ENCODE data around the gene TMC4. TPM values are rescaled to one million over a fixed set of nuclear protein-coding genes. Genes with fewer than 3 reads are reported as not detected.
"Not testable (repeated sequence)": the region's sequence is repeated elsewhere in the genome, so short reads cannot be mapped to it uniquely, and the experiment has no call there.

TMC4 gene
- total and polyA plus RNA-seq, 2 experiments from 2014 or later, result 0.18 TPM; not detected in 1

DNA sequence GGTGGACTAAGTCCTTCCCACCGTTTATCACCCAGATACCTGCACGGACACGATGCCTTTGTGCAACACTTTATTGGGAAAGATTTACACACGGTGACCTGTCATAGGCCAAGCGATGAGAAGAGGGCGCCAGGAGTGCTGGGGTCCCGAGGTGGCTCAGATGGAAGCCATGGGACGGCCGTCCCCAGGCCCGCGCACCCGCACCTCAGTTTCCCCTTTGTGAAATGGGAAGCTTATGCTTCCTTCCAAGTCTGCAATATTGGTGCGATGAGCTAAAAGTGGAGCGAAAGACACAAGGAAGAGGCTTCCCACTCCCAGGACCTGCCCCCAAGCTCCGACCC, 369 bp upstream of the TMC4 start:
- no peak overlapping the region for H3K4me3 ChIP-seq
- DNase-seq, result no peak
- TF ChIP-seq EZH2phosphoT487 (IDR thresholded peaks at IDR 0.05; ENCODE audit: insufficient read depth, low read depth) (no peak), EZH2 (IDR thresholded peaks at IDR 0.05; ENCODE audit: insufficient read depth, poor library complexity, severe bottlenecking) (no peak)
- 38 to 43% methylated on average over 15 of the region's 15 CpGs for WGBS, 2 experiments (ENCODE audit: low coverage in 1 of 2, low lambda C conversion rate in 2 of 2, missing lambda C conversion rate in 2 of 2)
- H3K36me3 ChIP-seq (ENCODE audit: low read depth), result peaks cover 5% of the 10 kb centered on the region; the same call in 1 of the 2 replicates
- no peak overlapping the region for H3K9ac ChIP-seq
- H3K79me2 ChIP-seq (ENCODE audit: insufficient read depth), result no peaks in the 10 kb centered on the region
- no peaks in the 10 kb centered on the region for H4K20me1 ChIP-seq (ENCODE audit: insufficient read depth)
- no peak overlapping the region for H3K4me2 ChIP-seq (ENCODE audit: unreplicated experiment)
- H2AFZ ChIP-seq, result no peak overlapping the region
- no peak overlapping the region for H3K27ac ChIP-seq
- H3K9me2 ChIP-seq (ENCODE audit: insufficient read depth), result no peaks in the 10 kb centered on the region
- in situ Hi-C loops (cut with MboI), result no loop called here
- no peaks in the 10 kb centered on the region for H3K9me3 ChIP-seq (ENCODE audit: low read depth)
- H3K4me1 ChIP-seq (ENCODE audit: insufficient read depth), result no peaks in the 10 kb centered on the region
- H3F3A ChIP-seq (ENCODE audit: insufficient read depth), result no peaks in the 10 kb centered on the region
- H3K27me3 ChIP-seq (replicated peaks; ENCODE audit: insufficient read depth), result no peaks in the 10 kb centered on the region

DNA sequence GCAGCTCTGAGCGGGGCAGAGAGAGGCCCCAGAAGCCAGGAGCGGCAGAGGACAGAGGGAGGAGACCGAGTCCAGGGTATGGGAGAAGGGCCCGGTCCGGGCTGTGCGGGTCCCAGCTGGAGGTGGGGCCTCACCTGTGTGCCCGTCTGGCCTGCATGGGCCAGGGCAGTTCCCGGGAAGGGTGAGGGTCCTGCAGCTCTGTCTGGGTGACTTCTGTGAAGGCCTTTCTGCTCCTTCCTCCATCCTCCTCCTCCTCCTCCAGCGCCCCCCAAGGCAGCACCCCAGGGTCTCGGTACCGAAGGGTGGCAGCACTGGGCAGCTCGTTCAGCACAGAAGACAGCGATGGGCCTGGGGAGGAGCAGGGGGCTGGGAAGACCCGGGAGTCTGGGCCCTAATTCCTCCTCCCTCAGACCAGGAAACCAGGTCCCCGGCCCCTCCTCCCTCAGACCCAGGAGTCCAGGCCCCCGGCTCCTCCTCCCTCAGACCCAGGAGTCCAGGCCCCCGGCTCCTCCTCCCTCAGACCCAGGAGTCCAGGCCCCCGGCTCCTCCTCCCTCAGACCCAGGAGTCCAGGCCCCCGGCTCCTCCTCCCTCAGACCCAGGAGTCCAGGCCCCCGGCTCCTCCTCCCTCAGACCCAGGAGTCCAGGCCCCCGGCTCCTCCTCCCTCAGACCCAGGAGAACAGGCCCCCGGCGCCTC, 1.1 kb downstream of the TMC4 start:
- WGBS, 2 experiments (ENCODE audit: low coverage in 1 of 2, low lambda C conversion rate in 2 of 2, missing lambda C conversion rate in 2 of 2), result 67 to 70% methylated on average over 8 to 20 of the region's 23 CpGs
- in situ Hi-C loops (cut with MboI); H3K36me3 ChIP-seq (ENCODE audit: low read depth); H3K27me3 ChIP-seq (replicated peaks; ENCODE audit: insufficient read depth); H3K4me3 ChIP-seq; H2AFZ ChIP-seq; H3K4me2 ChIP-seq (ENCODE audit: unreplicated experiment); H3K9ac ChIP-seq; H3K9me3 ChIP-seq (ENCODE audit: low read depth); H3K27ac ChIP-seq; H3F3A ChIP-seq (ENCODE audit: insufficient read depth); H3K4me1 ChIP-seq (ENCODE audit: insufficient read depth); DNase-seq; H4K20me1 ChIP-seq (ENCODE audit: insufficient read depth); H3K79me2 ChIP-seq (ENCODE audit: insufficient read depth); H3K9me2 ChIP-seq (ENCODE audit: insufficient read depth): not testable (repeated sequence)

DNA sequence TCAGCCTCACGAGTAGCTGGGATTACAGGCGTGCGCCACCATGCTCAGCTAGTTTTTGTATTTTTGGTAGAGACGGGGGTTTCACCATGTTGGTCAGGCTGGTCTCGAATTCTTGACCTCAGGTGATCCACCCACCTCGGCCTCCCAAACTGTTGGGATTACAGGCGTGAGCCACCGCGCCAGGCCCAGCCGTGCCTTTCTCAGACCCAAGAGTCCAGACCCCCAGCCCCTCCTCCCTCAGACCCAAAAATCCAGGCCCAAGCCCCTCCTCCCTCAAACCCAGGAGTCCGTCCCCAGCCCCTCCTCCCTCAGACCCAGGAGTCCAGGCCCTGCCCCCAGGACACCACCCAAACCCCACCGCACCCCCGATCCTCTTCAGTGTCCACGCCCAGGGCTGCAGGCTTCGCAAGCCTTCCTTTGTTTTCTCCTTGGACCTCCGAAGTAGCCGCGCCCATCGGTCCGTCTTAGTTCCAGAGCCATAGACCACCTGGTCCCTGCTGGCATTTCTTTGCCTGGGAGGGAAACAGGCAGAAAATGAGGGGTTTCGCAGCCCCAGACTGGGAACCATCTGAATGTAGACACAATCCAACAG, 3.7 kb downstream of the TMC4 start:
- no peaks in the 10 kb centered on the region for H3K36me3 ChIP-seq (ENCODE audit: low read depth)
- H3K9me2 ChIP-seq (ENCODE audit: insufficient read depth), result no peaks in the 10 kb centered on the region
- H3K9ac ChIP-seq, result no peak overlapping the region
- H3K4me2 ChIP-seq (ENCODE audit: unreplicated experiment), result no peak overlapping the region
- H3K4me1 ChIP-seq (ENCODE audit: insufficient read depth), result no peaks in the 10 kb centered on the region
- H3K27me3 ChIP-seq (replicated peaks; ENCODE audit: insufficient read depth), result no peaks in the 10 kb centered on the region
- no peaks in the 10 kb centered on the region for H4K20me1 ChIP-seq (ENCODE audit: insufficient read depth)
- H3K4me3 ChIP-seq, result no peak overlapping the region
- DNase-seq, result no peak
- H3F3A ChIP-seq (ENCODE audit: insufficient read depth), result no peaks in the 10 kb centered on the region
- 76 to 79% methylated on average over 20 to 21 of the region's 21 CpGs for WGBS, 2 experiments (ENCODE audit: low coverage in 1 of 2, low lambda C conversion rate in 2 of 2, missing lambda C conversion rate in 2 of 2)
- no peaks in the 10 kb centered on the region for H3K9me3 ChIP-seq (ENCODE audit: low read depth)
- TF ChIP-seq EZH2phosphoT487 (IDR thresholded peaks at IDR 0.05; ENCODE audit: insufficient read depth, low read depth), result no peak
- TF ChIP-seq EZH2 (IDR thresholded peaks at IDR 0.05; ENCODE audit: insufficient read depth, poor library complexity, severe bottlenecking), result no peak
- in situ Hi-C loops (cut with MboI), result no loop called here
- no peaks in the 10 kb centered on the region for H3K79me2 ChIP-seq (ENCODE audit: insufficient read depth)
- no peak overlapping the region for H2AFZ ChIP-seq
- H3K27ac ChIP-seq, result no peak overlapping the region

DNA sequence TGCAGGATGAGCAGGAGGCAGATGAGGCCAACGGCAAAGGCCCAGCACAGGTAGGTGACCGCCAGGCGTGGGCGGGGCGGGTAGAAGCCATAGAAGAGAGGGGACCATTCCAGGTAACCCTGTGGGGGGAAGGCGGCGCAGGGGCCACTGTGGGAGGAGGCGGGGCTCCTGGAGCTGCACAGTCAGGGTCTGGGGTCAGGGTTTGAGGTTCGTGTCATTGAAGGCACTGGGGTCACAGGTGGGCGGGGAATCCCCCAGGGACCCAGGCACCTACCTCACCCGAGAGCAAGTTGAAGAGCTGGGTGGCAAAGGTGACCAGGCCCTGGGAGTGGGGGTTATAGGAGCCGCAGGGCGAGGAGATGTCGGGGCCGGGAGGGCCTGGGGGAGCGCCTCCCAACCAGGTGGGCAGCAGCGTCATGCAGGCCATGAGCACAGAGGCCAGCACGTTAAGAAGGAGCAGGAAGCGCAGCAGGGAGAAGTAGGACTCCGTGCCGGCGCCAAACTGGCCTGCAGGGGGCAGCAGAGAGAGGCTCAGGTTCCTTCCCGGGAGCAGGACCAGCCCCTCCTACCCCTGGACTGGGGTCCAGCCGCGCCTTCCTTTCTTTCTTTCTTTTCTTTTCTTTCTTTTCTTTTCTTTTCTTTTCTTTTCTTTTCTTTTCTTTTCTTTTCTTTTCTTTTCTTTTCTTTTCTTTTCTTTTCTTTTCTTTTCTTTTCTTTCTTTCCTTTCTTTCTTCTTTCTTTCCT, 4.6 kb downstream of the TMC4 start:
- peak; percentile 89 for DNase-seq
- H3K9me3 ChIP-seq (ENCODE audit: low read depth), result no peaks in the 10 kb centered on the region
- no peaks in the 10 kb centered on the region for H3K9me2 ChIP-seq (ENCODE audit: insufficient read depth)
- no peaks in the 10 kb centered on the region for H4K20me1 ChIP-seq (ENCODE audit: insufficient read depth)
- no peak overlapping the region for H2AFZ ChIP-seq
- TF ChIP-seq EZH2 (IDR thresholded peaks at IDR 0.05; ENCODE audit: insufficient read depth, poor library complexity, severe bottlenecking), result no peak
- no peak for TF ChIP-seq EZH2phosphoT487 (IDR thresholded peaks at IDR 0.05; ENCODE audit: insufficient read depth, low read depth)
- H3K79me2 ChIP-seq (ENCODE audit: insufficient read depth), result no peaks in the 10 kb centered on the region
- H3K27me3 ChIP-seq (replicated peaks; ENCODE audit: insufficient read depth), result no peaks in the 10 kb centered on the region
- H3K4me3 ChIP-seq, result no peak overlapping the region
- H3K9ac ChIP-seq, result no peak overlapping the region
- 25 to 36% methylated on average over 14 to 25 of the region's 25 CpGs for WGBS, 2 experiments (ENCODE audit: low coverage in 1 of 2, low lambda C conversion rate in 2 of 2, missing lambda C conversion rate in 2 of 2)
- H3K27ac ChIP-seq, result no peak overlapping the region
- in situ Hi-C loops (cut with MboI), result no loop called here
- no peaks in the 10 kb centered on the region for H3F3A ChIP-seq (ENCODE audit: insufficient read depth)
- H3K4me2 ChIP-seq (ENCODE audit: unreplicated experiment), result no peak overlapping the region
- no peaks in the 10 kb centered on the region for H3K4me1 ChIP-seq (ENCODE audit: insufficient read depth)
- H3K36me3 ChIP-seq (ENCODE audit: low read depth), result no peaks in the 10 kb centered on the region
